IMR-90 (cell line): ENCODE data around the gene MICA. TPM values are rescaled to one million over a fixed set of nuclear protein-coding genes. Genes with fewer than 3 reads are reported as not detected.

ENCODE experiments used
- ATAC-seq: fragments of 200-7000 bp; cut with Tn5 transposase; 2 replicates; pipeline ENCODE4 v1.9.1; 2020; ENCODE audit warnings: low read depth, mild to moderate bottlenecking, moderate library complexity
- BruUV-seq: library from RNA; stranded (reverse); fragments of 400-500 nt; replicated peaks from 2 replicates; lab custom pipeline; 2021; lab: Mats Ljungman, UMichigan
- CTCF ChIA-PET: fragments of 300-600 bp; formaldehyde crosslinking; extraction: SDS; loops from one replicate; lab custom pipeline; 2021; ENCODE audit warnings: antibody characterized with exemption; lab: Yijun Ruan, JAX
- POLR2A ChIA-PET: fragments of 300-600 bp; sonication (Branson Sonifier 250); formaldehyde crosslinking; loops from one replicate; lab custom pipeline; 2022; ENCODE audit warnings: antibody characterized with exemption; ENCODE audit not compliant: unreplicated experiment; lab: Charles Lee
- DNase-seq: peaks from one replicate; pipeline ENCODE4 v3.0.0; 2013
- H2AFZ ChIP-seq: replicated peaks from 2 replicates; pipeline ENCODE3; 2013; ENCODE audit warnings: low read length, mild to moderate bottlenecking; ENCODE audit not compliant: poor library complexity
- H2AK5ac ChIP-seq: 2 replicates; pipeline ENCODE4 v1.6.1; 2013; ENCODE audit warnings: low read depth, low read length, inconsistent platforms
- H2AK9ac ChIP-seq: replicated peaks from 2 replicates; pipeline ENCODE3; 2013; ENCODE audit warnings: mild to moderate bottlenecking, low read depth, low read length, moderate library complexity; ENCODE audit not compliant: poor library complexity
- H2BK120ac ChIP-seq: 2 replicates; pipeline ENCODE4 v1.6.1; 2013; ENCODE audit warnings: low read depth, low read length, inconsistent platforms
- H2BK15ac ChIP-seq: 3 replicates; pipeline ENCODE4 v1.6.1; 2013; ENCODE audit warnings: low read depth, low read length, inconsistent platforms
- H2BK20ac ChIP-seq: 2 replicates; pipeline ENCODE4 v1.6.1; 2013; ENCODE audit warnings: low read depth, mild to moderate bottlenecking, inconsistent platforms, low read length, moderate library complexity
- H2BK5ac ChIP-seq: 2 replicates; pipeline ENCODE4 v1.6.1; 2013; ENCODE audit warnings: mild to moderate bottlenecking, low read depth, low read length, inconsistent platforms; ENCODE audit not compliant: poor library complexity, severe bottlenecking
- H3K14ac ChIP-seq: replicated peaks from 2 replicates; pipeline ENCODE4 v1.6.1; 2013; ENCODE audit warnings: low read depth, low read length, inconsistent platforms
- H3K18ac ChIP-seq: 2 replicates; pipeline ENCODE4 v1.6.1; 2013; ENCODE audit warnings: low read depth, low read length, control low read depth
- H3K23ac ChIP-seq: 2 replicates; pipeline ENCODE4 v1.6.1; 2013; ENCODE audit warnings: low read depth, low read length, inconsistent platforms
- H3K27ac ChIP-seq: 2 replicates; pipeline ENCODE4 v1.5.1; 2013; ENCODE audit warnings: mild to moderate bottlenecking, control low read depth, low read length; ENCODE audit not compliant: insufficient read depth
- H3K27me3 ChIP-seq: 2 replicates; pipeline ENCODE4 v1.6.1; 2013; ENCODE audit warnings: low read length; ENCODE audit not compliant: control insufficient read depth, insufficient read depth
- H3K36me3 ChIP-seq: 2 replicates; pipeline ENCODE4 v1.6.1; 2013; ENCODE audit warnings: low read length, mixed read lengths; ENCODE audit not compliant: control insufficient read depth, insufficient read depth
- H3K4ac ChIP-seq: 2 replicates; pipeline ENCODE4 v1.6.1; 2013; ENCODE audit warnings: low read depth, low read length, inconsistent platforms
- H3K4me1 ChIP-seq: 2 replicates; pipeline ENCODE4 v1.6.1; 2013; ENCODE audit warnings: low read length, mixed read lengths; ENCODE audit not compliant: control insufficient read depth, insufficient read depth
- H3K4me2 ChIP-seq: 2 replicates; pipeline ENCODE4 v1.6.1; 2013; ENCODE audit warnings: low read depth, mild to moderate bottlenecking, control low read depth, low read length, moderate library complexity
- H3K4me3 ChIP-seq: 2 replicates; pipeline ENCODE4 v1.5.1; 2013; ENCODE audit warnings: low read depth, mild to moderate bottlenecking, control low read depth, low read length, moderate library complexity; ENCODE audit not compliant: insufficient read depth
- H3K56ac ChIP-seq: 2 replicates; pipeline ENCODE4 v1.6.1; 2013; ENCODE audit warnings: low read length, inconsistent platforms; ENCODE audit not compliant: insufficient read depth; ENCODE audit errors: extremely low read depth
- H3K79me1 ChIP-seq, 2 experiments: 2 replicates each; pipeline ENCODE4 v1.6.1; 2013; ENCODE audit warnings: low read length in 2 of 2, inconsistent platforms in 1 of 2, low read depth in 1 of 2
- H3K9ac ChIP-seq: 2 replicates; pipeline ENCODE4 v1.6.1; 2013; ENCODE audit warnings: low read depth, low read length, control low read depth
- H3K9me1 ChIP-seq: 2 replicates; pipeline ENCODE4 v1.6.1; 2013; ENCODE audit warnings: low read length, inconsistent platforms; ENCODE audit not compliant: insufficient read depth
- H3K9me3 ChIP-seq: 2 replicates; pipeline ENCODE4 v1.6.1; 2013; ENCODE audit warnings: low read length; ENCODE audit not compliant: control insufficient read depth, insufficient read depth
- H4K20me1 ChIP-seq: 2 replicates; pipeline ENCODE4 v1.6.1; 2013; ENCODE audit warnings: low read length, inconsistent platforms; ENCODE audit not compliant: insufficient read depth
- H4K5ac ChIP-seq: 2 replicates; pipeline ENCODE4 v1.6.1; 2013; ENCODE audit warnings: mild to moderate bottlenecking, low read depth, low read length, control low read depth
- H4K8ac ChIP-seq, 2 experiments: 2 replicates each; pipeline ENCODE4 v1.6.1; 2013; ENCODE audit warnings: low read depth in 2 of 2, low read length in 2 of 2, control low read depth in 1 of 2, inconsistent platforms in 1 of 2
- H4K91ac ChIP-seq: 2 replicates; pipeline ENCODE4 v1.6.1; 2013; ENCODE audit warnings: low read depth, low read length, inconsistent platforms; ENCODE audit not compliant: insufficient read depth
- CEBPB ChIP-seq: IDR thresholded peaks from 2 replicates; pipeline ENCODE4 v1.6.1; 2012; ENCODE audit warnings: low read depth, low read length, improper control_type of control experiment
- CTCF ChIP-seq: conservative IDR thresholded peaks from 2 replicates; pipeline ENCODE4 v1.5.1; 2012; ENCODE audit warnings: mild to moderate bottlenecking, low read depth, low read length, improper control_type of control experiment
- ELK1 ChIP-seq: fragments of 150-350 bp; IDR thresholded peaks from 2 replicates; pipeline ENCODE4 v1.6.1; 2016; ENCODE audit warnings: low read depth, mild to moderate bottlenecking, low read length, moderate library complexity, borderline replicate concordance
- FOS ChIP-seq: fragments of 150-350 bp; IDR thresholded peaks from 2 replicates; pipeline ENCODE4 v1.6.1; 2016; ENCODE audit warnings: low read depth, low read length
- MAFK ChIP-seq: IDR thresholded peaks from 2 replicates; pipeline ENCODE4 v1.6.1; 2012; ENCODE audit warnings: low read depth, low read length, improper control_type of control experiment
- MXI1 ChIP-seq: IDR thresholded peaks from 2 replicates; pipeline ENCODE4 v1.6.1; 2012; ENCODE audit warnings: low read depth, mild to moderate bottlenecking, low read length, moderate library complexity, borderline replicate concordance
- NFE2L2 ChIP-seq: fragments of 150-350 bp; IDR thresholded peaks from 2 replicates; pipeline ENCODE4 v1.6.1; 2016; ENCODE audit warnings: low read depth, mild to moderate bottlenecking, low read length
- POLR2A ChIP-seq: IDR thresholded peaks from 2 replicates; pipeline ENCODE4 v1.6.1; 2012; ENCODE audit warnings: mild to moderate bottlenecking, low read depth, low read length
- RAD21 ChIP-seq: IDR thresholded peaks from 2 replicates; pipeline ENCODE4 v1.6.1; 2012; ENCODE audit warnings: low read length, improper control_type of control experiment
- RCOR1 ChIP-seq: IDR thresholded peaks from 2 replicates; pipeline ENCODE4 v1.6.1; 2012; ENCODE audit warnings: mild to moderate bottlenecking, low read length, improper control_type of control experiment; ENCODE audit not compliant: insufficient replicate concordance
- RFX5 ChIP-seq: IDR thresholded peaks from 2 replicates; pipeline ENCODE4 v1.8.0; 2012; ENCODE audit warnings: low read depth, mild to moderate bottlenecking, low read length, moderate library complexity
- SMC3 ChIP-seq: fragments of 150-350 bp; IDR thresholded peaks from 2 replicates; pipeline ENCODE4 v1.6.1; 2016; ENCODE audit warnings: low read depth, mild to moderate bottlenecking, antibody characterized with exemption, low read length, moderate library complexity
- USF2 ChIP-seq: fragments of 150-350 bp; IDR thresholded peaks from 2 replicates; pipeline ENCODE4 v1.6.1; 2017; ENCODE audit warnings: mild to moderate bottlenecking, antibody characterized with exemption, low read length, low read depth
- WGBS, 2 experiments: methylation state at CpG; one replicate each; pipeline versions ENCODE4 v1.1.5 to v1.1.7; 2013; ENCODE audit warnings: missing lambda C conversion rate in 2 of 2; ENCODE audit not compliant: insufficient read length in 1 of 2; ENCODE audit errors: extremely low coverage in 2 of 2; 5-methylcytosine and 5-hydroxymethylcytosine counted together
- dilution Hi-C: fragments of 300-500 bp; cut with HindIII; formaldehyde crosslinking; loops from one replicate; pipeline ENCODE4 v1.14.3; 2018; ENCODE audit warnings: low sequenced_read_pairs; ENCODE audit not compliant: unreplicated experiment
- in situ Hi-C: fragments of 300-500 bp; cut with MboI; formaldehyde crosslinking; loops from 3 replicates; pipeline ENCODE4 v1.14.3; 2019; ENCODE audit warnings: low sequenced_read_pairs, inconsistent platforms, mixed read lengths
- intact Hi-C: fragments of 100-400 bp; cut with micrococcal nuclease; formaldehyde crosslinking; loops from 2 replicates; pipeline ENCODE4 v1.10.0; 2022
- polyA plus RNA-seq, 3 experiments: library from polyadenylated mRNA; depleted of rRNA; stranded (reverse); fragments of >200 nt; gene quantifications; 2 replicates each; pipeline ENCODE4 v1.2.3, GENCODE V29; 2012; ENCODE audit warnings: low replicate concordance in 1 of 3
- total RNA-seq: library from RNA; depleted of rRNA; stranded (reverse); fragments of >200 nt; gene quantifications from 2 replicates; pipeline ENCODE4 v1.2.3, GENCODE V29; 2012

MICA gene
- total and polyA plus RNA-seq, 2 of the 4 experiments (the other 2 are of a cell fraction) = 55.9 to 67.7 TPM

GRCh38 chr6:31405996-31406395 lies 2.6 kb downstream of the MICA start:
- WGBS, 2 experiments = no CpG with 5 or more reads among the region's 5 CpGs
- no peak overlapping the region for H4K91ac ChIP-seq
- H3K56ac ChIP-seq = no peak overlapping the region
- H3K14ac ChIP-seq = no peak overlapping the region
- H3K4me3 ChIP-seq = no peak overlapping the region
- peaks cover 4 to 67% of the 10 kb centered on the region in 2 experiments; a peak in 3 of 4 replicates for H3K79me1 ChIP-seq
- no peak for ATAC-seq
- no peak overlapping the region for H3K4ac ChIP-seq
- peaks cover 62% of the 10 kb centered on the region for H4K20me1 ChIP-seq
- TF ChIP-seq RCOR1 (no peak), SMC3 (no peak), CEBPB (no peak), RFX5 (no peak), ELK1 (no peak), FOS (no peak), MAFK (no peak), NFE2L2 (no peak), RAD21 (no peak), CTCF (no peak), USF2 (no peak), MXI1 (no peak), POLR2A (no peak)
- H3K9ac ChIP-seq = no peak overlapping the region
- peaks cover 5% of the 10 kb centered on the region for H3K4me1 ChIP-seq
- BruUV-seq = no TSS peak
- no peak overlapping the region for H2AFZ ChIP-seq
- no peak overlapping the region for H3K23ac ChIP-seq
- H2BK20ac ChIP-seq = no peak overlapping the region
- H3K27me3 ChIP-seq = no peaks in the 10 kb centered on the region
- H2BK120ac ChIP-seq = no peak overlapping the region
- H3K18ac ChIP-seq = no peak overlapping the region
- H2AK5ac ChIP-seq = no peak overlapping the region
- peaks cover 5% of the 10 kb centered on the region for H3K36me3 ChIP-seq
- no peak overlapping the region for H2BK15ac ChIP-seq
- no peak overlapping the region for H3K27ac ChIP-seq
- CTCF ChIA-PET = no interaction called here
- intact Hi-C loops (no loop called here), dilution Hi-C loops (no loop called here), in situ Hi-C loops (no loop called here)
- no peak overlapping the region for H4K5ac ChIP-seq
- no peak for DNase-seq
- H3K9me1 ChIP-seq = peaks cover 15% of the 10 kb centered on the region
- no peak overlapping the region for H2AK9ac ChIP-seq
- no peak overlapping the region for H4K8ac ChIP-seq
- POLR2A ChIA-PET = no interaction called here
- H3K9me3 ChIP-seq = no peaks in the 10 kb centered on the region
- no peak overlapping the region for H2BK5ac ChIP-seq
- no peak overlapping the region for H3K4me2 ChIP-seq
